WTC11 (cell line): ENCODE measurements around the gene CYP4A22. TPM values are rescaled to one million over a fixed set of nuclear protein-coding genes. Genes with fewer than 3 reads are reported as not detected.

Source experiments
- ATAC-seq: fragments of 200-7000 bp; cut with Tn5 transposase; 2 replicates; pipeline ENCODE4 v1.10.0; 2021; ENCODE audit warnings: mild to moderate bottlenecking, moderate library complexity
- CTCF ChIA-PET: fragments of 300-600 bp; sonication (Branson Sonifier 250); formaldehyde crosslinking; loops from one replicate; lab custom pipeline; 2021; ENCODE audit warnings: antibody characterized with exemption; lab: Charles Lee
- POLR2A ChIA-PET: fragments of 350-600 bp; sonication (Branson Sonifier 250); formaldehyde crosslinking; loops from one replicate; lab custom pipeline; 2021; ENCODE audit warnings: antibody characterized with exemption; lab: Charles Lee
- DNase-seq: peaks from one replicate; pipeline ENCODE4 v3.0.0; 2021; ENCODE audit warnings: low spot score
- H3K27ac Mint-ChIP-seq: 2 replicates; pipeline ENCODE4 v1.8.0; 2021; ENCODE audit warnings: mixed read lengths
- H3K27me3 Mint-ChIP-seq: 2 replicates; pipeline ENCODE4 v1.8.0; 2021; ENCODE audit warnings: low read depth, mild to moderate bottlenecking, moderate library complexity, mixed read lengths
- H3K36me3 Mint-ChIP-seq: 2 replicates; pipeline ENCODE4 v1.8.0; 2021; ENCODE audit warnings: mixed read lengths
- H3K4me1 Mint-ChIP-seq: 2 replicates; pipeline ENCODE4 v1.8.0; 2022; ENCODE audit warnings: mixed read lengths
- H3K4me3 Mint-ChIP-seq: 2 replicates; pipeline ENCODE4 v1.8.0; 2021; ENCODE audit warnings: mild to moderate bottlenecking, moderate library complexity, mixed read lengths
- H3K9me3 Mint-ChIP-seq: 2 replicates; pipeline ENCODE4 v1.8.0; 2021; ENCODE audit warnings: mixed read lengths
- CREM ChIP-seq: sonication (generic); formaldehyde crosslinking; IDR thresholded peaks from 2 replicates; pipeline ENCODE4 v1.8.1; 2022; ENCODE audit warnings: mild to moderate bottlenecking, missing genetic modification reagents, moderate library complexity
- FOXK1 ChIP-seq: sonication (generic); formaldehyde crosslinking; IDR thresholded peaks from 2 replicates; pipeline ENCODE4 v1.8.0; 2022; ENCODE audit warnings: mild to moderate bottlenecking, moderate library complexity, missing genetic modification reagents
- NFYB ChIP-seq: sonication (generic); formaldehyde crosslinking; conservative IDR thresholded peaks from 2 replicates; pipeline ENCODE4 v1.8.0; 2022; ENCODE audit warnings: low read depth, missing genetic modification reagents
- NR2C2 ChIP-seq: sonication (generic); formaldehyde crosslinking; IDR thresholded peaks from 2 replicates; pipeline ENCODE4 v1.8.0; 2022; ENCODE audit warnings: mild to moderate bottlenecking, missing genetic modification reagents
- total RNA-seq: library from RNA; stranded (reverse); gene quantifications from 3 replicates; pipeline ENCODE4 v1.2.3, GENCODE V29; 2021
- TF ChIP-seq, protein P1 (sequence below): sonication (generic); formaldehyde crosslinking; IDR thresholded peaks from 2 replicates; pipeline ENCODE4 v1.8.0; 2022; ENCODE audit warnings: missing genetic modification reagents
- TF ChIP-seq, protein P2 (sequence below): sonication (generic); formaldehyde crosslinking; IDR thresholded peaks from 2 replicates; pipeline ENCODE4 v1.8.1; 2022; ENCODE audit warnings: mild to moderate bottlenecking, missing genetic modification reagents, moderate library complexity, borderline replicate concordance
- TF ChIP-seq, protein P3 (sequence below): sonication (generic); formaldehyde crosslinking; IDR thresholded peaks from 2 replicates; pipeline ENCODE4 v1.8.1; 2022; ENCODE audit warnings: mild to moderate bottlenecking, moderate library complexity, missing genetic modification reagents
- TF ChIP-seq, protein P4 (sequence below): fragments of 250-450 bp; sonication (Bioruptor Pico); IDR thresholded peaks from 2 replicates; pipeline ENCODE4 v1.9.0; 2021; ENCODE audit warnings: mild to moderate bottlenecking, borderline replicate concordance
- TF ChIP-seq, protein P5 (sequence below): sonication (generic); formaldehyde crosslinking; IDR thresholded peaks from 2 replicates; pipeline ENCODE4 v1.8.1; 2023; ENCODE audit warnings: mild to moderate bottlenecking, missing genetic modification reagents, borderline replicate concordance
- TF ChIP-seq, protein P6 (sequence below): sonication (generic); formaldehyde crosslinking; IDR thresholded peaks from 2 replicates; pipeline ENCODE4 v1.8.1; 2023; ENCODE audit warnings: mild to moderate bottlenecking, missing genetic modification reagents, moderate library complexity

Gene CYP4A22
- total RNA-seq, 1 experiment from 2014 or later: not detected

DNA sequence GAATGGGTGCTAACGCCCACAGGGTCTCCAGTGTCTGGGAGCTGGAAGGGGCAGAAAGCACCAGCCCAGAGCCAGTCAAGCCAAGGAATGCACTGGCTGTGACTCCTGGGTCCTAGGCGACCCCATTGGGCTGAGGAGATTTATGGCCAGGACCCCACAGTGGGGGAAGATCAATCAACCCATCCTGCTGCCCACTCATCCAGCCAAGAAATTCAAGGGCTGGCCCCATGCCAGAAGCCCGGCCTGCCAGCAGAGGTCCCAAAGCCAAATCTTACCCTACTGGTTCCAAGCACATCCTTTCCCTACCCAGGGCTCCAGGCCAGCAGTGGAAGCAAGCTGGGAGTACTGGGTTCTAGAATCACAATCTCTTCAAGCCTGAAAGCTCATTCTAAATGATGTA is 59.4 kb downstream of the CYP4A22 start (continued):
- TF ChIP-seq, protein P1, sequence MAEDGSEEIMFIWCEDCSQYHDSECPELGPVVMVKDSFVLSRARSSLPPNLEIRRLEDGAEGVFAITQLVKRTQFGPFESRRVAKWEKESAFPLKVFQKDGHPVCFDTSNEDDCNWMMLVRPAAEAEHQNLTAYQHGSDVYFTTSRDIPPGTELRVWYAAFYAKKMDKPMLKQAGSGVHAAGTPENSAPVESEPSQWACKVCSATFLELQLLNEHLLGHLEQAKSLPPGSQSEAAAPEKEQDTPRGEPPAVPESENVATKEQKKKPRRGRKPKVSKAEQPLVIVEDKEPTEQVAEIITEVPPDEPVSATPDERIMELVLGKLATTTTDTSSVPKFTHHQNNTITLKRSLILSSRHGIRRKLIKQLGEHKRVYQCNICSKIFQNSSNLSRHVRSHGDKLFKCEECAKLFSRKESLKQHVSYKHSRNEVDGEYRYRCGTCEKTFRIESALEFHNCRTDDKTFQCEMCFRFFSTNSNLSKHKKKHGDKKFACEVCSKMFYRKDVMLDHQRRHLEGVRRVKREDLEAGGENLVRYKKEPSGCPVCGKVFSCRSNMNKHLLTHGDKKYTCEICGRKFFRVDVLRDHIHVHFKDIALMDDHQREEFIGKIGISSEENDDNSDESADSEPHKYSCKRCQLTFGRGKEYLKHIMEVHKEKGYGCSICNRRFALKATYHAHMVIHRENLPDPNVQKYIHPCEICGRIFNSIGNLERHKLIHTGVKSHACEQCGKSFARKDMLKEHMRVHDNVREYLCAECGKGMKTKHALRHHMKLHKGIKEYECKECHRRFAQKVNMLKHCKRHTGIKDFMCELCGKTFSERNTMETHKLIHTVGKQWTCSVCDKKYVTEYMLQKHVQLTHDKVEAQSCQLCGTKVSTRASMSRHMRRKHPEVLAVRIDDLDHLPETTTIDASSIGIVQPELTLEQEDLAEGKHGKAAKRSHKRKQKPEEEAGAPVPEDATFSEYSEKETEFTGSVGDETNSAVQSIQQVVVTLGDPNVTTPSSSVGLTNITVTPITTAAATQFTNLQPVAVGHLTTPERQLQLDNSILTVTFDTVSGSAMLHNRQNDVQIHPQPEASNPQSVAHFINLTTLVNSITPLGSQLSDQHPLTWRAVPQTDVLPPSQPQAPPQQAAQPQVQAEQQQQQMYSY (CRISPR knock-in tag): no peak

DNA sequence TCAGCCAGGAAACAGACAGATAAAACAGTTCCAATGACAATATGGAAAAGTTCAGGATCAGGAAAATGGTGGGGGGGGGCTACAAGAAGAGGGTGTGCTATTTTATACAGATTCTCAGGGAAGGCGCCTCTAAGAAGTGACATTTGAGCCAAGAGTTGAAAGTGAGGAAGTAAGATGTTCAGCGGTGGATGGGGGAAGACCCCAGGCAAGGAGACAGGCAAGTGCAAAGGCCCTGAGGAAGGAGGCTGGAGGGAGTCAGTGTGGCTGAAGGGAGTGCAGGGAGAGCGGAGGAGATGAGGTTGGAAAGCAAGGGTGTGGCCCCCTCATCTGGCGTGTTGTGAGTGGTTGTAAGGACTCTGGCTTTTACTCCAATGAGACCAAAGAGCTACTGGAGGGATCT is 61.0 kb downstream of the CYP4A22 start:
- peaks cover 9% of the 10 kb centered on the region for H3K4me1 Mint-ChIP-seq
- peaks cover 6% of the 10 kb centered on the region for H3K9me3 Mint-ChIP-seq
- H3K27ac Mint-ChIP-seq: no peak overlapping the region
- TF ChIP-seq, protein P2, sequence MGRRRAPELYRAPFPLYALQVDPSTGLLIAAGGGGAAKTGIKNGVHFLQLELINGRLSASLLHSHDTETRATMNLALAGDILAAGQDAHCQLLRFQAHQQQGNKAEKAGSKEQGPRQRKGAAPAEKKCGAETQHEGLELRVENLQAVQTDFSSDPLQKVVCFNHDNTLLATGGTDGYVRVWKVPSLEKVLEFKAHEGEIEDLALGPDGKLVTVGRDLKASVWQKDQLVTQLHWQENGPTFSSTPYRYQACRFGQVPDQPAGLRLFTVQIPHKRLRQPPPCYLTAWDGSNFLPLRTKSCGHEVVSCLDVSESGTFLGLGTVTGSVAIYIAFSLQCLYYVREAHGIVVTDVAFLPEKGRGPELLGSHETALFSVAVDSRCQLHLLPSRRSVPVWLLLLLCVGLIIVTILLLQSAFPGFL (CRISPR knock-in tag): no peak
- TF ChIP-seq, protein P3, sequence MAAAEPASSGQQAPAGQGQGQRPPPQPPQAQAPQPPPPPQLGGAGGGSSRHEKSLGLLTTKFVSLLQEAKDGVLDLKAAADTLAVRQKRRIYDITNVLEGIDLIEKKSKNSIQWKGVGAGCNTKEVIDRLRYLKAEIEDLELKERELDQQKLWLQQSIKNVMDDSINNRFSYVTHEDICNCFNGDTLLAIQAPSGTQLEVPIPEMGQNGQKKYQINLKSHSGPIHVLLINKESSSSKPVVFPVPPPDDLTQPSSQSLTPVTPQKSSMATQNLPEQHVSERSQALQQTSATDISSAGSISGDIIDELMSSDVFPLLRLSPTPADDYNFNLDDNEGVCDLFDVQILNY: no peak
- TF ChIP-seq NFYB (CRISPR knock-in tag) (no peak), NR2C2 (no peak), CREM (CRISPR knock-in tag) (no peak), FOXK1 (no peak)
- TF ChIP-seq, protein P4, sequence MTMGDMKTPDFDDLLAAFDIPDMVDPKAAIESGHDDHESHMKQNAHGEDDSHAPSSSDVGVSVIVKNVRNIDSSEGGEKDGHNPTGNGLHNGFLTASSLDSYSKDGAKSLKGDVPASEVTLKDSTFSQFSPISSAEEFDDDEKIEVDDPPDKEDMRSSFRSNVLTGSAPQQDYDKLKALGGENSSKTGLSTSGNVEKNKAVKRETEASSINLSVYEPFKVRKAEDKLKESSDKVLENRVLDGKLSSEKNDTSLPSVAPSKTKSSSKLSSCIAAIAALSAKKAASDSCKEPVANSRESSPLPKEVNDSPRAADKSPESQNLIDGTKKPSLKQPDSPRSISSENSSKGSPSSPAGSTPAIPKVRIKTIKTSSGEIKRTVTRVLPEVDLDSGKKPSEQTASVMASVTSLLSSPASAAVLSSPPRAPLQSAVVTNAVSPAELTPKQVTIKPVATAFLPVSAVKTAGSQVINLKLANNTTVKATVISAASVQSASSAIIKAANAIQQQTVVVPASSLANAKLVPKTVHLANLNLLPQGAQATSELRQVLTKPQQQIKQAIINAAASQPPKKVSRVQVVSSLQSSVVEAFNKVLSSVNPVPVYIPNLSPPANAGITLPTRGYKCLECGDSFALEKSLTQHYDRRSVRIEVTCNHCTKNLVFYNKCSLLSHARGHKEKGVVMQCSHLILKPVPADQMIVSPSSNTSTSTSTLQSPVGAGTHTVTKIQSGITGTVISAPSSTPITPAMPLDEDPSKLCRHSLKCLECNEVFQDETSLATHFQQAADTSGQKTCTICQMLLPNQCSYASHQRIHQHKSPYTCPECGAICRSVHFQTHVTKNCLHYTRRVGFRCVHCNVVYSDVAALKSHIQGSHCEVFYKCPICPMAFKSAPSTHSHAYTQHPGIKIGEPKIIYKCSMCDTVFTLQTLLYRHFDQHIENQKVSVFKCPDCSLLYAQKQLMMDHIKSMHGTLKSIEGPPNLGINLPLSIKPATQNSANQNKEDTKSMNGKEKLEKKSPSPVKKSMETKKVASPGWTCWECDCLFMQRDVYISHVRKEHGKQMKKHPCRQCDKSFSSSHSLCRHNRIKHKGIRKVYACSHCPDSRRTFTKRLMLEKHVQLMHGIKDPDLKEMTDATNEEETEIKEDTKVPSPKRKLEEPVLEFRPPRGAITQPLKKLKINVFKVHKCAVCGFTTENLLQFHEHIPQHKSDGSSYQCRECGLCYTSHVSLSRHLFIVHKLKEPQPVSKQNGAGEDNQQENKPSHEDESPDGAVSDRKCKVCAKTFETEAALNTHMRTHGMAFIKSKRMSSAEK: no peak
- TF ChIP-seq, protein P5, sequence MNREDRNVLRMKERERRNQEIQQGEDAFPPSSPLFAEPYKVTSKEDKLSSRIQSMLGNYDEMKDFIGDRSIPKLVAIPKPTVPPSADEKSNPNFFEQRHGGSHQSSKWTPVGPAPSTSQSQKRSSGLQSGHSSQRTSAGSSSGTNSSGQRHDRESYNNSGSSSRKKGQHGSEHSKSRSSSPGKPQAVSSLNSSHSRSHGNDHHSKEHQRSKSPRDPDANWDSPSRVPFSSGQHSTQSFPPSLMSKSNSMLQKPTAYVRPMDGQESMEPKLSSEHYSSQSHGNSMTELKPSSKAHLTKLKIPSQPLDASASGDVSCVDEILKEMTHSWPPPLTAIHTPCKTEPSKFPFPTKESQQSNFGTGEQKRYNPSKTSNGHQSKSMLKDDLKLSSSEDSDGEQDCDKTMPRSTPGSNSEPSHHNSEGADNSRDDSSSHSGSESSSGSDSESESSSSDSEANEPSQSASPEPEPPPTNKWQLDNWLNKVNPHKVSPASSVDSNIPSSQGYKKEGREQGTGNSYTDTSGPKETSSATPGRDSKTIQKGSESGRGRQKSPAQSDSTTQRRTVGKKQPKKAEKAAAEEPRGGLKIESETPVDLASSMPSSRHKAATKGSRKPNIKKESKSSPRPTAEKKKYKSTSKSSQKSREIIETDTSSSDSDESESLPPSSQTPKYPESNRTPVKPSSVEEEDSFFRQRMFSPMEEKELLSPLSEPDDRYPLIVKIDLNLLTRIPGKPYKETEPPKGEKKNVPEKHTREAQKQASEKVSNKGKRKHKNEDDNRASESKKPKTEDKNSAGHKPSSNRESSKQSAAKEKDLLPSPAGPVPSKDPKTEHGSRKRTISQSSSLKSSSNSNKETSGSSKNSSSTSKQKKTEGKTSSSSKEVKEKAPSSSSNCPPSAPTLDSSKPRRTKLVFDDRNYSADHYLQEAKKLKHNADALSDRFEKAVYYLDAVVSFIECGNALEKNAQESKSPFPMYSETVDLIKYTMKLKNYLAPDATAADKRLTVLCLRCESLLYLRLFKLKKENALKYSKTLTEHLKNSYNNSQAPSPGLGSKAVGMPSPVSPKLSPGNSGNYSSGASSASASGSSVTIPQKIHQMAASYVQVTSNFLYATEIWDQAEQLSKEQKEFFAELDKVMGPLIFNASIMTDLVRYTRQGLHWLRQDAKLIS (CRISPR knock-in tag): no peak
- TF ChIP-seq, protein P6, sequence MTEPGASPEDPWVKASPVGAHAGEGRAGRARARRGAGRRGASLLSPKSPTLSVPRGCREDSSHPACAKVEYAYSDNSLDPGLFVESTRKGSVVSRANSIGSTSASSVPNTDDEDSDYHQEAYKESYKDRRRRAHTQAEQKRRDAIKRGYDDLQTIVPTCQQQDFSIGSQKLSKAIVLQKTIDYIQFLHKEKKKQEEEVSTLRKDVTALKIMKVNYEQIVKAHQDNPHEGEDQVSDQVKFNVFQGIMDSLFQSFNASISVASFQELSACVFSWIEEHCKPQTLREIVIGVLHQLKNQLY (CRISPR knock-in tag): no peak
- DNase-seq: no peak
- ChIA-PET CTCF (interaction anchor here (0.8 kb wide), 1 partner anchor 19 kb away, joined by 4 read pairs; no protein-coding TSS in a partner anchor), POLR2A (interaction anchor here (0.5 kb wide), 1 partner anchor 609 kb away, joined by 4 read pairs; no protein-coding TSS in a partner anchor)
- ATAC-seq: no peak
- H3K4me3 Mint-ChIP-seq: no peak overlapping the region
- peaks cover 58% of the 10 kb centered on the region for H3K27me3 Mint-ChIP-seq
- H3K36me3 Mint-ChIP-seq: no peaks in the 10 kb centered on the region

Other genes starting within 250 kb of the CYP4A22 start
- gene CYP4A11, start 196.0 kb upstream of the CYP4A22 start, total RNA-seq: 0.11 to 0.53 TPM (median 0.23 TPM) in 3 replicates
- 1.3 to 1.9 TPM (median 1.4 TPM) in 3 replicates for gene CYP4X1, start 113.8 kb upstream of the CYP4A22 start, total RNA-seq
- not detected in 3 replicates for gene CYP4Z1, start 70.2 kb upstream of the CYP4A22 start, total RNA-seq
- not detected in 3 replicates for gene PDZK1IP1, start 52.6 kb downstream of the CYP4A22 start, total RNA-seq
- 0.41 to 0.63 TPM (median 0.57 TPM) in 3 replicates for gene TAL1, start 94.8 kb downstream of the CYP4A22 start, total RNA-seq
- 24.0 to 29.7 TPM (median 24.1 TPM) in 3 replicates for gene STIL, start 176.7 kb downstream of the CYP4A22 start, total RNA-seq
- 35.6 to 37.1 TPM (median 36.3 TPM) in 3 replicates for gene CMPK1, start 196.3 kb downstream of the CYP4A22 start, total RNA-seq